ENCODE measurements around the gene PRR5L.

The PRR5L gene

DNA sequence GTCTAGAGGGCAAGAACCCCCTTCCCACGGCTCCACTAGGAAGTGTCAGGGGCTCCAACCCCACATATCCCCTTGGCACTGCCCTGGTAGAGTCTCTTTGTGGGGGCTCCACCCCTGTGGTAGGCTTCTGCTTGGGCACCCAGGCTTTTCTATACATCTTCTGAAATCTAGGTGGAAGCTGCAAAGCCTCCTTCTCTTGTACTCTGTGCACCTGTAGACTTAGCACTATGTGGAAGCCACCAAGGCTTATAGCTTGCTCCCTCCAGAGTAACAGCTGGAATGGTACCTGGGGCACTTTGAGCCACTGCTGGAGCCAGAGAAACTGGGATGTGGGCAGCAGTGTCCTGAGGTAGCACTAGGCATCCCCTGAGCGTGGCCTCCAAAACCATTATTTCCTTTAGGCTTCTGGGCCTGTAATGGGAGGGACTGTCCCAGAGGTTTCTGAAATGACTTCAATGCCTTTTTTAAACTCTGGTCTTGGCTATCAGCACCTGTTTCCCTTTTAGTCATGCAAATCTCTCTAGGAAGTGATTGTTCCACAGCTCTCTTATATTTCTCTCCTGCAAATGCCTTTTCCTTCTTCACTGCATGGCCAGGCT lies 145.6 kb downstream of the PRR5L start:
- peak; percentile 67 for DNase-seq (ENCODE audit: low spot score)
- TF ChIP-seq, protein P1, sequence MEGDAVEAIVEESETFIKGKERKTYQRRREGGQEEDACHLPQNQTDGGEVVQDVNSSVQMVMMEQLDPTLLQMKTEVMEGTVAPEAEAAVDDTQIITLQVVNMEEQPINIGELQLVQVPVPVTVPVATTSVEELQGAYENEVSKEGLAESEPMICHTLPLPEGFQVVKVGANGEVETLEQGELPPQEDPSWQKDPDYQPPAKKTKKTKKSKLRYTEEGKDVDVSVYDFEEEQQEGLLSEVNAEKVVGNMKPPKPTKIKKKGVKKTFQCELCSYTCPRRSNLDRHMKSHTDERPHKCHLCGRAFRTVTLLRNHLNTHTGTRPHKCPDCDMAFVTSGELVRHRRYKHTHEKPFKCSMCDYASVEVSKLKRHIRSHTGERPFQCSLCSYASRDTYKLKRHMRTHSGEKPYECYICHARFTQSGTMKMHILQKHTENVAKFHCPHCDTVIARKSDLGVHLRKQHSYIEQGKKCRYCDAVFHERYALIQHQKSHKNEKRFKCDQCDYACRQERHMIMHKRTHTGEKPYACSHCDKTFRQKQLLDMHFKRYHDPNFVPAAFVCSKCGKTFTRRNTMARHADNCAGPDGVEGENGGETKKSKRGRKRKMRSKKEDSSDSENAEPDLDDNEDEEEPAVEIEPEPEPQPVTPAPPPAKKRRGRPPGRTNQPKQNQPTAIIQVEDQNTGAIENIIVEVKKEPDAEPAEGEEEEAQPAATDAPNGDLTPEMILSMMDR (IDR thresholded peaks at IDR 0.05; ENCODE audit: extremely low read depth, missing control alignments) = no peak

- TF ChIP-seq, protein P1 (IDR thresholded peaks at IDR 0.05; ENCODE audit: extremely low read depth, missing control alignments) = no peak
- DNase-seq (ENCODE audit: low spot score) = no peak
These were observed 147.6 kb downstream of the PRR5L start for GRCh38 chr11:36443661-36444060.

DNA sequence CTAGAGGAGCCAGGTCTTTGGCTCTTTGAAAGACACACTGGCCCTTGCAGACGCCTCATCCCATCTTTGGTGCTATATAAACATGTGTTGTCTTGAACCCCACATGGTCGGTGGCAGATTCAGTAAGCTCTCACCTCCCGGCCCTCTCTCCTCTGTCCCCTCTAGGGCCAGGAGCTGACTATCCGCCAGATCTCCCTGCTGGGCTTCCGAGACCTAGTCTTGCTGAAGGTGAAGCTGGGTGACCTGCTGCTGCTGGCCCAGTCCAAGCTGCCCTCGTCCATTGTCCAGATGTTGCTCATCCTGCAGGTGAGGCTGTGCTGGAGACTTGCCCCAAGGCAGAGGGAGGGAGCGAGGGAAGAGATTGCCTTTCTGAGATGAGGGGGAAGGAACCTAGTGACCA lies 150.0 kb downstream of the PRR5L start:
- no peak for DNase-seq (ENCODE audit: low spot score)
- TF ChIP-seq, protein P1 (IDR thresholded peaks at IDR 0.05; ENCODE audit: extremely low read depth, missing control alignments) = no peak

- no peak for DNase-seq (ENCODE audit: low spot score)
- TF ChIP-seq, protein P1 (IDR thresholded peaks at IDR 0.05; ENCODE audit: extremely low read depth, missing control alignments) = no peak
These were observed 151.4 kb downstream of the PRR5L start for GRCh38 chr11:36447514-36447913.

GRCh38 chr11:36447947-36448346 lies 151.9 kb downstream of the PRR5L start:
- no peak for DNase-seq (ENCODE audit: low spot score)
- TF ChIP-seq, protein P1 (IDR thresholded peaks at IDR 0.05; ENCODE audit: extremely low read depth, missing control alignments) = no peak

GRCh38 chr11:36449561-36450096 lies 153.5 kb downstream of the PRR5L start:
- TF ChIP-seq, protein P1 (IDR thresholded peaks at IDR 0.05; ENCODE audit: extremely low read depth, missing control alignments) = no peak
- DNase-seq (ENCODE audit: low spot score) = no peak

DNA sequence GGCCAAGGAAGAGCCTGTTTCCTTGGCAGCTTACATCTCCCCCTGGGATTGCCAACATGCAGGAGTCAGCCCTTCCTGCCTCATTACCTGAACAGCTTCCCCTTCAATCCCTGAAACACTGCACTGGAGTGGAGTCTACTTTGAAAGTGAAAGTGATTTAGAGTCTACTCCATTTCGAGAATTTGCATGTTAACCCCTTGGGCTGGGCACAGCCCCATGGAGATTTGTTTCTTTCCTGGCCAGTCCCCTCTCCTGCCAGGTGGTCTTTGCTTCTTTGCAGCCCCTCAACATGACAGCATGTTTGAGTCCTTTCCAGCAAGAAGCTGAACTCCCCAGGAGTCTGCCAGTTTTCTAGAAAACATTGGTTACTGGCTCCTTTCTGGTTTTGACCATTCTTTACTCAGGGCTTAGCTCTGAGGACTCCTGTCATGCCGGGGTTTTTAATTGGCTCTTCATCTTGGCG lies 154.1 kb downstream of the PRR5L start:
- TF ChIP-seq, protein P1 (IDR thresholded peaks at IDR 0.05; ENCODE audit: extremely low read depth, missing control alignments) = no peak
- DNase-seq (ENCODE audit: low spot score) = peak; percentile 44

All from GM20000 (cell line).